ENCODE results near the gene S1PR3. TPM values are rescaled to one million over a fixed set of nuclear protein-coding genes. Genes with fewer than 3 reads are reported as not detected.

The S1PR3 gene
- total RNA-seq, 1 donor from 2014 or later = 2.9 TPM

GRCh38 chr9:88960632-88961031, 30.6 kb upstream of the S1PR3 start:
- peaks cover 7% of the 10 kb centered on the region for H3K9me3 Mint-ChIP-seq (ENCODE audit: unreplicated experiment)
- TF ChIP-seq CTCF (IDR thresholded peaks at IDR 0.05; ENCODE audit: partially characterized antibody, unreplicated experiment) = no peak
- no peak overlapping the region for H3K4me3 Mint-ChIP-seq (ENCODE audit: unreplicated experiment)
- peaks cover 4% of the 10 kb centered on the region for H3K27me3 Mint-ChIP-seq (ENCODE audit: unreplicated experiment)
- DNase-seq = no peak
- H3K27ac Mint-ChIP-seq (ENCODE audit: unreplicated experiment) = no peak overlapping the region
- peaks cover 12% of the 10 kb centered on the region for H3K36me3 Mint-ChIP-seq (ENCODE audit: unreplicated experiment)
- peaks cover 16% of the 10 kb centered on the region for H3K4me1 Mint-ChIP-seq (ENCODE audit: low read depth, unreplicated experiment)

GRCh38 chr9:88965473-88965872, 25.8 kb upstream of the S1PR3 start:
- TF ChIP-seq CTCF (IDR thresholded peaks at IDR 0.05; ENCODE audit: partially characterized antibody, unreplicated experiment) = no peak
- no peak for DNase-seq
- H3K4me3 Mint-ChIP-seq (ENCODE audit: unreplicated experiment) = no peak overlapping the region
- H3K36me3 Mint-ChIP-seq (ENCODE audit: unreplicated experiment) = peaks cover 7% of the 10 kb centered on the region
- H3K4me1 Mint-ChIP-seq (ENCODE audit: low read depth, unreplicated experiment) = no peaks in the 10 kb centered on the region
- peaks cover 5% of the 10 kb centered on the region for H3K27me3 Mint-ChIP-seq (ENCODE audit: unreplicated experiment)
- no peak overlapping the region for H3K27ac Mint-ChIP-seq (ENCODE audit: unreplicated experiment)
- peaks cover 2% of the 10 kb centered on the region for H3K9me3 Mint-ChIP-seq (ENCODE audit: unreplicated experiment)

- Mint-ChIP-seq H3K9me3 (ENCODE audit: unreplicated experiment) (peaks cover 1% of the 10 kb centered on the region), H3K4me1 (ENCODE audit: low read depth, unreplicated experiment) (no peaks in the 10 kb centered on the region), H3K27me3 (ENCODE audit: unreplicated experiment) (peaks cover 4% of the 10 kb centered on the region), H3K4me3 (ENCODE audit: unreplicated experiment) (no peak overlapping the region), H3K27ac (ENCODE audit: unreplicated experiment) (no peak overlapping the region), H3K36me3 (ENCODE audit: unreplicated experiment) (peaks cover 4% of the 10 kb centered on the region)
- no peak for TF ChIP-seq CTCF (IDR thresholded peaks at IDR 0.05; ENCODE audit: partially characterized antibody, unreplicated experiment)
- no peak for DNase-seq
These were observed 24.2 kb upstream of the S1PR3 start for GRCh38 chr9:88966894-88967676.

- no peaks in the 10 kb centered on the region for H3K4me1 Mint-ChIP-seq (ENCODE audit: low read depth, unreplicated experiment)
- peaks cover 4% of the 10 kb centered on the region for H3K27me3 Mint-ChIP-seq (ENCODE audit: unreplicated experiment)
- H3K36me3 Mint-ChIP-seq (ENCODE audit: unreplicated experiment) = peaks cover 4% of the 10 kb centered on the region
- H3K9me3 Mint-ChIP-seq (ENCODE audit: unreplicated experiment) = peaks cover 1% of the 10 kb centered on the region
- TF ChIP-seq CTCF (IDR thresholded peaks at IDR 0.05; ENCODE audit: partially characterized antibody, unreplicated experiment) = no peak
- no peak for DNase-seq
- no peak overlapping the region for H3K4me3 Mint-ChIP-seq (ENCODE audit: unreplicated experiment)
- no peak overlapping the region for H3K27ac Mint-ChIP-seq (ENCODE audit: unreplicated experiment)
These were observed 22.5 kb upstream of the S1PR3 start for GRCh38 chr9:88968799-88969198.

- peaks cover 4% of the 10 kb centered on the region for H3K36me3 Mint-ChIP-seq (ENCODE audit: unreplicated experiment)
- H3K27ac Mint-ChIP-seq (ENCODE audit: unreplicated experiment) = no peak overlapping the region
These were observed 21.5 kb upstream of the S1PR3 start for GRCh38 chr9:88969646-88970373.

More at GRCh38 chr9:88969646-88970373, 21.5 kb upstream of the S1PR3 start:
- H3K4me3 Mint-ChIP-seq (ENCODE audit: unreplicated experiment) = no peak overlapping the region
- TF ChIP-seq CTCF (IDR thresholded peaks at IDR 0.05; ENCODE audit: partially characterized antibody, unreplicated experiment) = no peak
- H3K27me3 Mint-ChIP-seq (ENCODE audit: unreplicated experiment) = peaks cover 4% of the 10 kb centered on the region
- no peak for DNase-seq
- H3K4me1 Mint-ChIP-seq (ENCODE audit: low read depth, unreplicated experiment) = no peaks in the 10 kb centered on the region
- H3K9me3 Mint-ChIP-seq (ENCODE audit: unreplicated experiment) = peaks cover 1% of the 10 kb centered on the region
